Duodenal mucosa (tissue), 2 donors: Measurements from ENCODE around the gene ARHGEF28.

Experiments used
- H3K27ac ChIP-seq: one replicate; pipeline ENCODE4 v1.7.0; 2013; ENCODE audit warnings: low read depth, low read length
- H3K27me3 ChIP-seq, 2 donors: one replicate each; pipeline ENCODE4 v1.7.0; 2013; ENCODE audit warnings: low read length in 2 of 2, control low read depth in 1 of 2; ENCODE audit not compliant: insufficient read depth in 2 of 2, control insufficient read depth in 1 of 2
- H3K36me3 ChIP-seq, 2 donors: one replicate each; pipeline ENCODE4 v1.7.0; 2013; ENCODE audit warnings: low read length in 2 of 2, control low read depth in 1 of 2; ENCODE audit not compliant: insufficient read depth in 2 of 2, control insufficient read depth in 1 of 2
- H3K4me1 ChIP-seq, 2 donors: one replicate each; pipeline ENCODE4 v1.7.0; 2013; ENCODE audit warnings: low read length in 2 of 2, control low read depth in 1 of 2; ENCODE audit not compliant: insufficient read depth in 2 of 2, control insufficient read depth in 1 of 2
- H3K4me3 ChIP-seq, 2 donors: one replicate each; pipeline ENCODE4 v1.7.0; 2013; ENCODE audit warnings: low read length in 2 of 2, low read depth in 1 of 2
- H3K9ac ChIP-seq, 2 donors: one replicate each; pipeline ENCODE4 v1.7.0; 2013; ENCODE audit warnings: low read length in 2 of 2, low read depth in 1 of 2
- H3K9me3 ChIP-seq, 2 donors: one replicate each; pipeline ENCODE4 v1.7.0; 2013; ENCODE audit warnings: low read length in 2 of 2, control low read depth in 1 of 2; ENCODE audit not compliant: control insufficient read depth in 1 of 2

ARHGEF28 gene

DNA sequence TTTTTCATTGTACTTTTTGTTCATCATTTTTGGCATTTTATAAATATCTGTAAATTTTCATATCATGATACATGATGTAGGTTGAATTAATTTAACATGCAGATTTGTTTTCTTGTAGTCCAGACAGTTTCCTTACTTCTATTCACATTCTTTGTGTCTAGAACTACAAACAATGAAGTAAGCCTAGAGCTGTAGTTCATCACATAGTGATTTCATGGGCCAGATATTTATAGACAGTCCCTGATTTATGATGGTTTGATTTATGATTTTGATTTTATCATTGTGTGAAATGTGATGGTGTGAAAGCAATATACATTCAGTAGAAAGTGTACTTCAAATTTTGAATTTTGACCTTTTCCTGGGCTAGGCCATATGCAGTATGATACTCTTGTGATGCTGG is 139.0 kb downstream of the ARHGEF28 start:
- Histone ChIP-seq H3K27ac (no peak overlapping the region), H3K36me3 (no peaks in the 10 kb centered on the region), H3K4me3 (no peak overlapping the region), H3K9ac (no peak overlapping the region), H3K9me3 (peaks cover 0 to 13% of the 10 kb centered on the region in 2 donors), H3K27me3 (no peaks in the 10 kb centered on the region), H3K4me1 (no peaks in the 10 kb centered on the region)

DNA sequence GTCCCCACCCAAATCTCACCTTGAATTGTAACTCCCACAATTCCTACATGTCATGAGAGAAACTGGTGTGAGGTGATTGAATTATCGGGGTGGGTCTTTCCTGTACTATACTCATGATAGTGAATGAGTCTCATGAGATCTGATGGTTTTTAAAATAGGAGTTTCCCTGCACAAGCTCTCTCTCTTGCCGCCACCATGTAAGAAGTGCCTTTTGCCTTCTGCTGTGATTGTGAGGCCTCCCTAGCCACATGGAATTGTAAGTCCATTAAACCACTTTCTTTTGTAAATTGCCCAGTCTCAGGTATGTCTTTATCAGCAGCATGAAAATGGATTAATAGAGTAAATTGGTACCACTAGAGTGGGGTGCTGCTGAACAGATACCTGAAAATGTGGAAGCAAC is 140.9 kb downstream of the ARHGEF28 start:
- H3K4me3 ChIP-seq = no peak overlapping the region
- H3K27ac ChIP-seq = no peak overlapping the region
- H3K9me3 ChIP-seq = peaks cover 0 to 13% of the 10 kb centered on the region in 2 donors
- H3K9ac ChIP-seq = no peak overlapping the region
- H3K27me3 ChIP-seq = no peaks in the 10 kb centered on the region
- no peaks in the 10 kb centered on the region for H3K36me3 ChIP-seq
- no peaks in the 10 kb centered on the region for H3K4me1 ChIP-seq

- Histone ChIP-seq H3K36me3 (no peaks in the 10 kb centered on the region), H3K4me1 (no peaks in the 10 kb centered on the region)
Measured at GRCh38 chr5:73770172-73771025, 144.4 kb downstream of the ARHGEF28 start.

GRCh38 chr5:73774924-73775323 is 148.9 kb downstream of the ARHGEF28 start:
- H3K4me1 ChIP-seq = peaks cover 2 to 6% of the 10 kb centered on the region in 2 donors
- no peak overlapping the region for H3K27ac ChIP-seq
- H3K36me3 ChIP-seq = no peaks in the 10 kb centered on the region
- no peak overlapping the region for H3K4me3 ChIP-seq
- no peaks in the 10 kb centered on the region for H3K9me3 ChIP-seq
- no peak overlapping the region for H3K9ac ChIP-seq
- no peaks in the 10 kb centered on the region for H3K27me3 ChIP-seq

More at GRCh38 chr5:73770172-73771025, 144.4 kb downstream of the ARHGEF28 start:
- Histone ChIP-seq H3K9me3 (peaks cover 0 to 13% of the 10 kb centered on the region in 2 donors), H3K9ac (no peak overlapping the region), H3K4me3 (no peak overlapping the region), H3K27ac (no peak overlapping the region), H3K27me3 (no peaks in the 10 kb centered on the region)

- H3K36me3 ChIP-seq = no peaks in the 10 kb centered on the region
- no peak overlapping the region for H3K9ac ChIP-seq
- H3K27ac ChIP-seq = no peak overlapping the region
- H3K27me3 ChIP-seq = no peaks in the 10 kb centered on the region
- no peaks in the 10 kb centered on the region for H3K9me3 ChIP-seq
- H3K4me3 ChIP-seq = no peak overlapping the region
- peaks cover 5 to 17% of the 10 kb centered on the region in 2 donors for H3K4me1 ChIP-seq
Measured at GRCh38 chr5:73776405-73776804, 150.4 kb downstream of the ARHGEF28 start.

GRCh38 chr5:73777192-73777591 is 151.2 kb downstream of the ARHGEF28 start:
- no peaks in the 10 kb centered on the region for H3K9me3 ChIP-seq
- H3K4me1 ChIP-seq = peaks cover 5 to 17% of the 10 kb centered on the region in 2 donors
- no peaks in the 10 kb centered on the region for H3K36me3 ChIP-seq
- H3K27ac ChIP-seq = no peak overlapping the region
- no peaks in the 10 kb centered on the region for H3K27me3 ChIP-seq
- H3K9ac ChIP-seq = no peak overlapping the region
- no peak overlapping the region for H3K4me3 ChIP-seq

- H3K4me3 ChIP-seq = no peak overlapping the region
- H3K27me3 ChIP-seq = no peaks in the 10 kb centered on the region
- no peak overlapping the region for H3K27ac ChIP-seq
- no peaks in the 10 kb centered on the region for H3K36me3 ChIP-seq
- no peak overlapping the region for H3K9ac ChIP-seq
- H3K4me1 ChIP-seq = peaks cover 5 to 17% of the 10 kb centered on the region in 2 donors
- H3K9me3 ChIP-seq = no peaks in the 10 kb centered on the region
Measured at GRCh38 chr5:73780302-73781080, 154.5 kb downstream of the ARHGEF28 start.

DNA sequence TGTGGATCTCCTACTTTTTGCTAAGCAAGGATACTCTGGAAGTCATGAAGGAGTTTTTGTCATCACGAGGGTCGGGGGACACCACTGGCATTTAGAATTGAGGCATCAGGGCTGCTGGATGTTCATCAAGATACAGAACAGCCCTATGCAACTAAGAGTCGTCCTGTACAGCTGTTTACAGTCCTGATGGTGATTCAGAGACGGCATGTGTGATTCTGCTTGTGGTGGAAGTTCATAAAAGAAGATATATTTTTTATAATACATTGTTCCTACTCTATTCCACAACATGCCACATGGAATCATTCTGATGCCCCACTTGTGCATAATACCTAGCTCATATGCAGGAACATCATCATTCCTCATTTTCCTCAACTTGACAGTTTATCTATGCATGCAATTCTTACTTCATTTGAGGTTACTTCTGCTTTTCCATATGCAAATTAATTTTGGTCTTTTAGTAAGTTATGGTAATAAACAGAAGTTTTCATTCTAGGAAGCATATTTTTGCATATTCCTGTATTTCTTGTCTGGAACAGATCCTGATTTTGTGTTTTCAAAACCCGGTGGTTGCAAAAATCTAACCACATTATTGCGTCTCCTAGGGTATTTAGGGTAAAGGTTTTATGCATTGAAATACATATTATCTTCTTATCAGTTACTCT is 155.2 kb downstream of the ARHGEF28 start:
- no peak overlapping the region for H3K4me3 ChIP-seq
- H3K9me3 ChIP-seq = no peaks in the 10 kb centered on the region
- no peak overlapping the region for H3K27ac ChIP-seq
- H3K9ac ChIP-seq = no peak overlapping the region
- no peaks in the 10 kb centered on the region for H3K27me3 ChIP-seq
- no peaks in the 10 kb centered on the region for H3K36me3 ChIP-seq
- peaks cover 5 to 17% of the 10 kb centered on the region in 2 donors for H3K4me1 ChIP-seq

DNA sequence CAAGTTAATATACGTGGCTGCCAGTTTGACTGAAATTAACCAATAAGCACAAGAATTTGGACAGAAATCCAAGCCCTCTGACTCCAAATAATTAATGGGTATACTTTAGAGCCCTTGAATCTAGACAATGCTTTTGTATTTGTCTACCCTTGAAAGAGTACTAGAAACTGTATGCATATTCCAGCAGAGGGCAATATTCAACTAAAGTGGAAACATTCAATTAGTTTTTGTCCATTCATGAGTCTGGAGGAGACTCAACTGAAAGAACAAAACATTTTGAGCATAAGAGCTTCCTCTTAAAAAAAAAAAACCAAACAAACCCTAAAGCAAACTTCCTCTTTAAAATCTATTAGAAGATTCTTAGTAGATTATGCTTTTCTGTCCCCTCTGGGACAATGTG is 157.8 kb downstream of the ARHGEF28 start:
- H3K27ac ChIP-seq = no peak overlapping the region
- no peak overlapping the region for H3K4me3 ChIP-seq
- H3K4me1 ChIP-seq = peaks cover 5 to 17% of the 10 kb centered on the region in 2 donors
- H3K9ac ChIP-seq = no peak overlapping the region
- no peaks in the 10 kb centered on the region for H3K9me3 ChIP-seq
- H3K27me3 ChIP-seq = no peaks in the 10 kb centered on the region
- no peaks in the 10 kb centered on the region for H3K36me3 ChIP-seq
